Inflammatory macrophage (primary cell): ENCODE data around the gene TIMM29.
A peak's percentile ranks its signal among the peaks of the same experiment; 100 is the strongest.

Experiments
- DNase-seq, 2 donors: peaks; one replicate each; pipeline ENCODE4 v3.0.0-alpha.2; 2020 to 2022
- total RNA-seq, 18 experiments: gene quantifications; one replicate each; lab custom pipeline; 2026; ENCODE audit warnings: mixed read lengths in 6 of 18, inconsistent platforms in 2 of 18; lab: John Stamatoyannopoulos, UW

The TIMM29 gene
- 4.4 to 20.9 (median 13.5) reads per million in 18 experiments for total RNA-seq

DNA sequence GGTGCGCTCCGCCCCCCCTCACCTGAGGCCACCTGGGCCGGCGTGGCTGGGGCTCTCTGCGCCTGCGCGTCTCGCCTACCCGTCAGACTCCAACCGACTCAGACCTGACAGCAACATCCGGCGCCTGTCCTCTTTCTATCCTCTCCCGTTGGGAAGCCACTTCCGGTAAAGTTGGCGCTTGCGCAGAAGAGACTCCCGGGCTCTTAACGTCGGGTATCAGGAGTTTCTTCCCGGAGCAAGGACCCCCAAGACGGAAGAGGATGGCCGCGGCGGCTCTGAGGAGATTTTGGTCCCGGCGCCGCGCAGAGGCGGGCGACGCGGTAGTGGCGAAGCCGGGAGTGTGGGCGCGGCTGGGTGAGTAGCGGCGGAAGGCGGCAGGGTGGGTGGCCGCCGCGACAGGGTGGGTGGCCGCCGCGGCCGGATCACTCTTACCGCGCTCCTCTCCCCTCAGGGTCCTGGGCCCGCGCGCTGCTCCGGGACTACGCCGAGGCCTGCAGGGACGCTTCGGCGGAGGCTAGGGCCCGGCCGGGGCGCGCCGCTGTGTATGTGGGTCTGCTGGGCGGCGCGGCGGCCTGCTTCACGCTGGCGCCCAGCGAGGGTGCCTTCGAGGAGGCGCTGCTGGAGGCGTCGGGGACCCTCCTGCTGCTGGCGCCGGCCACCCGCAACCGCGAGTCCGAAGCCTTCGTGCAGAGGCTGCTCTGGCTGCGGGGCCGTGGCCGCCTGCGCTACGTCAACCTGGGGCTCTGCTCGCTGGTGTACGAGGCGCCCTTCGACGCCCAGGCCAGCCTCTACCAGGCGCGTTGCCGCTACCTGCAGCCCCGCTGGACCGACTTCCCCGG is at the start of gene TIMM29, which contains the start of gene YIPF2:
Gene TIMM29, plus strand, starts transcription at position 249 of the 839 bp plus-strand sequence. Its CDS starts 12 bp downstream, at position 261.
Gene YIPF2, minus strand, starts transcription at position 77 of the 839 bp plus-strand sequence. CDS start 229 bp downstream, outside the sequence.
- DNase-seq: peak; percentile 99

DNA sequence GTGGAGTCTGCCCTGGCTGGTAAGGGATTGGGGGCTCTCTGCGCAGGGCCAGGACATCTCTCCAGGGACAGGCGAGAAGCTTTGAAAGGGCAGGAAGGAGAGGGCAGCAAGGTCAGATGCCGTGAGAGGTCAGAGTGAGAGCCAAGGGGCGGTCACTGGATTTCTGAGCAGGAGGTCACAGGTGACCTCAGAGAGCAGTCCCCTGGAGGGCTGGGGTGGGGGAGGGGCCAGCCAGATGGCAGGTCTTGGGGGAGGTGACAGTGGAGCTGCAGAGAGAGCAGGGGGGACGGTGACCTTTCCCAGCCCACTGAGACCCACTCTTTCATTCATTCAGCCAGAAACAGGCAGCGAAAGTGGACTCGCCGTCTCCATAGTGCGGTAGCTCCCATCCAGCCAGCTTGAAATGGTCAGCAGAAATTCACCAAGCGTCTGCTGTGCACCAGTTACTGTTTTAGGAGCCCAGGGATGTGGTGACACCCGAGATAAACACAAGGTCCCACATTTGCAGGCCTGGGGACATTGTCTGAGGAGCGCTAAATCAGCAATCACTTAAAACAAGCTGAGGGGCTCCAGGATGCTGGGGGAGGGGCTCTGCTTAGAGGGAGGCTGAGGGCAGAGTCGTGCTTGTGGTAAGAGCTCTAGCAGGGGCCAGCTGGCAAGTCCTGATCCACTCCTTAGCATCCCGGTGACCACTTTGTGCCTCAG is 47.1 kb upstream of the TIMM29 start:
- DNase-seq: no peak

DNA sequence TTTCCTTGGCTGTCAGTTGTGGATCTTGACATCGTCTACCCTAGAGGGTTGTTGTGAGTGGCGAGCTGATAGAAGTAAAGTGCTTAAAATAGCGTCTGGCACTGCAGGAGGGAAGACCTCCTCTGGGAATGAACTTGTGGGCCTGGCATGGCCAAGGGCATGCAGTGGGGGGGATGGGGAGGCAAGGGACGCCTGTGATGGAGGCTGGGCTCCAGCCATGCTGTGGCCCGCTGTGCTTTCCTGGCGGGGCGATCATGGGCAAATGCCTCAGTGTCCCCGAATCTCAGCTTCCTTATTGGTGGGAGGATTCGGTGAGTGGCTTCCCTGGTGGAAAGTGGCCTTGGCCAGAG is 46.5 kb upstream of the TIMM29 start:
- no peak for DNase-seq

DNA sequence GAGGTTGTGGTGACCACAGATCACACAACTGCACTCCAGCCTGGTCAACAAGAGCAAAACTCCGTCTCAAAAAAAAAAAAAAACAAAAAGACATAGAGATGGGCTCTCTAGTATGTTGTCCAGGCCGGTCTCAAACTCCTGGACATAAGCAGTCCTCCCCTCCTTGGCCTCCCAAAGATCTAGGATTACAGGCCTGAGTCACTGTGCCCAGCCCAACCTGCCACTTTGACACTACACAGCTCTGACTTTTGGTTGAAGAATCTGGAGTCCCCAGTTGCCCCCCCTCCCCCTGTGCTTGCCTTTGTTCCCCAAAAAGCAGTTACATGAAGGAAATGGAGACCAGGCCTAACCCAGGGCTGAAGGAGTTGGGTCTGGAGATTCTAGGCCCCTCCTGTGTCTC is 44.3 kb upstream of the TIMM29 start:
- no peak for DNase-seq

DNA sequence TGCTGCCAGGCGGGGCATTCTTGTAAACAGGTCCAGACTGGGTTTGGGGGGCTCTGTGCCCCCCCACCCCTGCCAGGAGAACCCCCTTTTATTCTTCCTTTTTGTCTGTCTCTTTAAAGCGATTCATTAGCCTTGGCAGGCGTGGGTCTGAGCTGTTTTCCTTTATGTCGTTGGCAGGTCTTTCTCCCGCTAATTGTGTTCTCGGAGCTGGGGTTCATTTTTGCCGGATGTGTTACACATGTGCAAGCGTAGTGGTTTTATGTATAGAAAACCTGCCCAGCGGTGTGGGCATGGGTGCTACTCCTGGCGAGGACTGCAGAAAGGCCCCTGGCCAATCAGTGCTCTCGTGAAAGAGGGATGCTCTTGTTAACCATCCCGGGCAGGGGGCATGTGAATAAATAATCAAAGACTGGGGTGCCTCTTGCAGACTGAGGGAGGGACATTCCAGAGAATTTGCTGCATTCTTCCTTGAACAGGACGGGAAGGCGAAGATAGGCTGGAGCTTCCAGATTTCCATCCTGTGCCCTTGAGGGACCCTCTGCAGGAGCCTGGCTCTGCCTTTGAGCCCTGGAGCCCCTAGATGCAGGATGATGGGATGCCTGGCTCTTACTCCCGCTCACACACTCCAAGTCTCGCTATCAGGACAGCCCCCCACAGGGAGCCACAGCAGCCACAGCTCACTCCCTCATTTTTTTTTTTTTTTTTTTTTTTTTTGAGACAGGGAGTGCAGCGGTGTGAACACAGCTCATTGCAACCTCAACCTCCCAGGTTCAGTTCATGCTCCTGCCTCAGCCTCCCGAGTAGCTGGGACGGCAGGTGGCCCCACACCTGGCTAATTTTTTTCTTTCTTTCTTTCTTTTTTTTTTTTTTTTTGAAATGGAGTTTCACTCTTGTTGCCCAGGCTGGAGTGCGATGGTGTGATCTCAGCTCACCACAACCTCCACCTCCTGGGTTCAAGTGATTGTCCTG is 43.1 kb upstream of the TIMM29 start:
- DNase-seq: no peak

DNA sequence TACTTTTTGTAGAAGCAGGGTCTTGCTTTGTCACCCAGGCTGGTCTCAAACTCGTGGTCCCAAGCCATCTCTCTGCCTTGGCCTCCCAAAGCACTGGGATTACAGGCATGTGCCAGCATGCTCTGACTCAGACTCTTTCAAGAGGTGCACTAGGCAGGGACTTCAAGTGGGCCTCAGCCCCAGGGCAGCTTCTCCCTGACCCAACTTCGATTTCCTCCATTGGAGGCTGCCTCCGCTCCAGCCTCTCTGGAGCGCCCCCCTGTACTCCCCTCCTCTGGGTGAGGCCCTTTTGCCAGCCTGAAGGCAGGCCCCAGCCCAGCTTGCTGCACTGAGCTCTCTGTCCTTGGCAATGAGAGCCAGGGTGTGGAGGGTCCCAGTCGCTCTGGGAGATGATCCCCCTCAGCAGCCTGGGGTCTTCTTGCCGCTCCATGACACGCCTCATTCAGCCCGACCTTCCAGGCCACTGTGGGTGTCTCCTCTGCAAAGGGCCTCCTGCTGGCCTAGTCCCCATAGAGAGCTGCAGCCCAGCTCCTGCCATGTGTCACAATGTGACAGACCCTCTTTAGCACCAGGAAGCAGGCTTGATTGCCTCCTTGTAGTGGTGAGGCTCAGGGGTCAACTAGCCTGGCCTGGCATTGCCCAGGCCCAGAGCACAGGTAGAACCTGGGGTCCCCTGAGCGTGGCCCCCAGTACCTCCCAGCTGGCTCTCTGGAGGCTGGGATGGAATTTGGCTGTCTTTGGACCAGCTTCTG is 40.8 kb upstream of the TIMM29 start:
- DNase-seq: no peak

DNA sequence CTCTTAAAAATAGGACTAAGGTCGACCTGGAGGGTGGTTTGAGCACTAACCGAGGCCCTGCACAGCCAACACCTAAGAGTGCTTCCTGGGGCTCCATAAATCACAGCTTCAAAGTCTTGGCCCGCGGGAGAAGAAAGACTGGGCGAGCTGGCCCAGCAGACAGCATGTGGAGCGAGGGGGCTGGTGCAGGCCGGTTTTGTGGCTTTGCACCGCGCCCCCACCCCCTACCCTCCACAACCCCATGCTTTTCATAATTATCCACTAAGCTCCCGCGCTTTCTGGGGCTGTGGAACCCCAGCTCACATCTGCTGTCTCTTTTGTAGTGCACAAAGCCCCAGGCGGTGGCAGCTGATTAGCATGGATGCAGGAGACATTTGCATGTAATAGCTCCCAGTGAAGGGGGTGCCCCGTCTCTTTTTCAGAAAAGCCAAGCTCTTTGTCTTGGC is 40.2 kb upstream of the TIMM29 start:
- no peak for DNase-seq

DNA sequence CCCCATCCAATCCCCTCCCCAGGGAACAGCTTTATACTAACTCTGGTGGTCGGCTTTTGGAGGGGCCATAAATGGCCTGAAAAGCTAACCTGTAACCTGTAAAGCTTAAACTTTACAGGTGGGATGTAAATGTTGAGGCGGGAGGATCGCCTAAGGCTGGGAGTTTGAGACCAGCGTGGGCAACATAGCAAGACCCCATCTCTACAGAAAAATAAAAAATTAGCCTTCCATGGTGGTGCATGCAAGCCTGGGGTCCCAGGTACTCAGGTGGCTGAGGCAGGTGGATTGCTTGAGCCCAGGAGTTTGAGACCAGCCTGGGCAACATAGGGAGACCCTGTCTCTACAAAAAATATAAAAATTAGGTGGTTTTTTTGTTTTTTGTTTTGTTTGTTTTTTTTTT is 38.7 kb upstream of the TIMM29 start:
- no peak for DNase-seq

DNA sequence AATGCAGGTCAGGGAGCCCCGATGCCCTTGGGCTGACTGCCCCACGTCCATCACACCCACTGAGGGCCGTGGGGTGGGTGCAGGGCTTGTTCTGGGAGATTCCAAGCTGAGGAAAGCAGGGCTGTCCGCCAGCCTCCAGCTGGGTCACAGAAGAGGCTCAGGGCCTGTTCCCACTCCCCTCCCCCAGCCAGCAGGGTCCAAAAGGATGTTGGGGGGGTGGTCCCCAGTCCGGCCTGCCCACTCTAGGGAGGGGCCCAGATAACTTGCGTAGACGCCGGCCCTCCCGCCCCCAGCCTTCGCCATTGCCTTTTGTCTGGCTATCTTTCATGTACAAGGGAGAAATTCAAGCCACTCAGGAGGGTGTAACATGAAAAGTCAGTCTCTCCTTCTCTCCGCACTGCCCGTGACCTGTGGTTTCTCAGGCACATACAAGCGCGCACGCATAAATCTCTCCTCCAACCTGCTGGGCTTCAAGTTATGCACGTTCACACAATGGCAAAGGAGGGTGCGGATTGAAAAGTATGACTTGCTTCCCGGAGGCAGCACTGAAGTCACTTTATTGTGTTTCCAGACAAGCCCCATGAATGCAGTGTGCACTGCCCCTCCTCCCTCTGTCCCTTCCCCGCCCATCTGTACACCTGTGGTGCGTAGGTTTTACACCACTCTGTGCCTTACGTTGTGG is 37.1 kb upstream of the TIMM29 start:
- no peak for DNase-seq

DNA sequence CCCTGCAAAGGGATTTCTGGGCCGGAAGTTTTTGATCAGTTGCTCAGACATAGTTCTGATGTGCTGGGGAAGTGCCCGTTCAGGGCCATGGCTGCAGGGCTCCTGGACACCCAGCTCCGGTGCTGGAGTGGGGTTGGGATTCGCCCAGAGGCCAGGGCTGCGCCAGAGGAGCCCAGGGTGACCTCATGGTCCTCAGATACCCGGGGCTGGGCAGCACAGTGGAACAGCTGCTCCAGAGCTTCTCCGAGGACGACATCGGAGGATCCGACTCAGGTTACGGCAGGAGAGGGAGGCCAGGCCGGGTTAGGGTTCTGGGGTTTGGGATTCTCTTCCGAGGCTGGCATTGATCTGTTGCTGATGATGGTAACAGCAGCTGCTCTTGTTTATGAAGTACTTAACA is 36.4 kb upstream of the TIMM29 start:
- DNase-seq: no peak

DNA sequence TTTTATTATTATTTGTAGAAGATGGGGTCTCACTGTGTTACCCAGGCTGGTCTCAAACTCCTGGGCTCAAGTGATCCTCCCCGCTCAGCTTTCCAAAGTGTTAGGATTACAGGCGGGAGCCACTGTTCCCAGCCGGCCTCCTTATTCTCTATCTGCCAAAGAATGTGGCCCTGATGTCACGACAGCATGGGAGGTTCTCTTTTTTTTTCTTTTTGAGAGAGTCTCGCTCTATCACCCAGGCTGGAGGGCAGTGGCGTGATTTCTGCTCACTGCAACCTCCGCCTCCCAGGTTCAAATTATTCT is 33.7 kb upstream of the TIMM29 start:
- DNase-seq: no peak

DNA sequence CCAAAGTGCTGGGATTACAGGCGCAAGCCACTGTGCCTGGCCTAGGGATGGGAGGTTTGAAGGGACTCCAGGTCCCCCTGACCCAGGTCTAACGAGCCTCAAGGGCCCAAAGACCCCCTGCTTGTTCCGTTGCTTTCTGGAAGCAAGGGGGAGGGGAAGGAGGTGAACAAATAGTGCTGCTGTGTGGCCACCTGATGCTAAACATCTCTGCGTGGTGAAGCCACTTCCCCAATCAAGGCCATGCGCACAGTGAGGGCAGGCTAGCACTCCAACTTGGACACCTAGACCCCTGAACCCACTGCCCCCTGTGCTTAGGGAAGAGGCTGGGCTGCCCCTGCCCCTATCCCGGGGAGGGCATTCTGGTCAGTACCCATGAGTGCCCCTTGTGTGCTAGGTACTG is 33.2 kb upstream of the TIMM29 start:
- DNase-seq: no peak

DNA sequence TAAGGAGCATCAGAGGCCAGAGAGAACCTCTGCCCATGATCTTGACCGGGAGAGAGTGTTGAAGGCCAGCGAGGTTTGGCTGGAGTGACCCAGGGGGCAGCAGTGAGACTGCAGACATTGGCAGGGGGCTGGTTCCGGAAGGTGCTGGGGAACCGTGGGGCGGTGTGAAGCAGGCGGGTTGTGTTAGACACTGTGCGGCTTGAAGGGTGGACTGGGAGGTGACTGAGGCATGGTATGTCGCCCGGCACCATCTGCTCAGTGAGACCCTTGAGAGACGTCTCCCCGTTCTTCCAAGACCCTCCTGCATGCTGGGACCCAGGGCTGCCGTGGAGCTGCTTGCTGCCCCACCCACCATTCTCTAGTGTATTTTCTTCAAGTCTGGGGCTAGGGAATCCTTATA is 32.7 kb upstream of the TIMM29 start:
- DNase-seq: no peak

DNA sequence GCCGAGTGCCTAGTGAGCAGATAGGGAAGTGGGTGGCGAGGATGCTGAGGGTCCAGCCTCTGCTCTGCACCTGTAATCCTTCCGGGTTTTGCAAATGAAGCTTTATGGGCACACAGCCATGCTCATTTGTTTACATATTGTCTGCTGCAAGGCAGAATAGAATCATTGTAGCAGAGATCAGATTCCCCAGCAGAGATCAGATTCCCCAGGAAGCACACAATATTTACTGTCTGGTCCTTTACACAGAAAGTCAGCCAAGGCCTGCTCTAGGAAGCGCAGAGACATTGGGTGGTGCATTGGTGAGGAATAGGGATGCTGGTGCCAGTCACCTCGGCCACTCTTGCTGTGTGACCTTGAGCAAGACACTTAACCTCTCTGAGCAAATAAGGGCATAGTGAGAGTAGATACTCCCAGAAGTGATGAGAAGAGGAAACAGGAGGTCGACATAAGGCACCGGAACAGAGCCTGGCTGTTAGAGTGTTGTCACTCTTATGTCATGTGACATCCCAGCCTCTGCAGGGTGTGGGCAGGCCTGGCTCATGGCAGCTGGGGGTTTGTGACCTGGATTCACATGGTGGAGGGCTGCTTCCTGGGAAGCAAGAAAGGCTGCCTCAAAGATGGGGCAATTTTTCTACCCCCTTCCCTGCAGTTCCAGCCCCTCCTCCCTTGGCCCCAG is 31.6 kb upstream of the TIMM29 start:
- peak; percentile 64 to 74 for DNase-seq

DNA sequence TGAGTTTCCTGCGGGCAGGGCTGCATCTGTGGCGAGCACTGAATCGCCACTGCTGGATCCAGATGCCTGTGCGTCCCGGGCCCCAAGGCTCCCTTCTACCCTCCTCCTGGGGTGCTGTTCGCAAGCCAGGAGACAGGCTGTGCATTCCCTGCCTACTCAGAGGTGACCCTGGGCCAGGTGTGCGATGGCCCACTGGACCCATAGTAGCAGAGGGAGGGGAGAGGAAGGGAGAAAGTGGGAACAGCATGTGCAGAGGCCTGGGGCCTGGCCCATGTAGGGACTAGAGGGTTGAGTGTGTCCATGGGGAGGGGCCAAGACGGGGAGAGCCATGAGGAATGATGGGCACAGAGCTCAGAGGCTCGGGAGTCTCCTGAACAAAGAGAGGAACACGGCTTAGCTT is 30.0 kb upstream of the TIMM29 start:
- no peak for DNase-seq

DNA sequence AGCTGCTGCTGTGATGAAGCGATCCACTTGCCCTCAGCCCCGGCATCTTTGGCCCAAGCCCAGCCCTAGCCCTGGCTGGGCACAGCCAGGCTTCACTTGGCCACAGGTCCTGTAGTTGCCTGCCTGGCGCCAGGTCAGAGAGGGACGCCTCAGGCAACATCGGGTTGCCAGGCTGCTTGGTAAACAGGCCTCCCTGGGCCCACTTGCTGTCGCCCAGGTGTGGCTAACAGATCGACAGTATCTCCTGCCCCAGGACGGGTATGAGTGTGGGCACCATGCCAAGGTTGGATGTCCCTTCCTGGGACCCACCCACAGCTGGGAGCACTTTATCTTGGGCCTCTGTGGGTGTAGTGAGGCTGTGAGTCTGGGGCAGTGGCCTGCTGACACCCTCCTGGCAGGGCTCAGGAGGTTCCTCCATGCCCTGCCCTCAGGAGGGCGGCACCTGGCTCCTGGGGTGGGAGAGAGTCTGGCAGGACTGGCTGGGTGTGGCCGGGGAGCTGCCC is 29.4 kb upstream of the TIMM29 start:
- DNase-seq: no peak

DNA sequence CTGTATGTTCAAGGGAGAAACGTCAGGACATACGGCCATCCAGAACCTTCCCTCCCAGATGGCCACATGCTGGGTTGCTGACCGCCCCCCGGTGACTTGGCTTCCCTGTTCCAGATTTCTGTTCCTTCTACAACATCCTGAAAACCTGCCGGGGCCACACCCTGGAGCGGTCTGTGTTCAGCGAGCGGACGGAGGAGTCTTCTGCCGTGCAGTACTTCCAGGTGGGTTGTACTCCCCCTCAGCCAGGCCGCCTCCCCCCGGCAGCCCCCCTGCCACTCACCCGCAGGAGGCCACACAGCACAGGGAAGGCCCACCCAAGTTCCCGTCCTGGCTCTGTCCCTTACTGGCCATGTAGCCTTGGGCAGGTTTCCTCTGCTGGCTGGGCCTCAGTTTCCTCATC is 20.7 kb upstream of the TIMM29 start:
- no peak for DNase-seq

DNA sequence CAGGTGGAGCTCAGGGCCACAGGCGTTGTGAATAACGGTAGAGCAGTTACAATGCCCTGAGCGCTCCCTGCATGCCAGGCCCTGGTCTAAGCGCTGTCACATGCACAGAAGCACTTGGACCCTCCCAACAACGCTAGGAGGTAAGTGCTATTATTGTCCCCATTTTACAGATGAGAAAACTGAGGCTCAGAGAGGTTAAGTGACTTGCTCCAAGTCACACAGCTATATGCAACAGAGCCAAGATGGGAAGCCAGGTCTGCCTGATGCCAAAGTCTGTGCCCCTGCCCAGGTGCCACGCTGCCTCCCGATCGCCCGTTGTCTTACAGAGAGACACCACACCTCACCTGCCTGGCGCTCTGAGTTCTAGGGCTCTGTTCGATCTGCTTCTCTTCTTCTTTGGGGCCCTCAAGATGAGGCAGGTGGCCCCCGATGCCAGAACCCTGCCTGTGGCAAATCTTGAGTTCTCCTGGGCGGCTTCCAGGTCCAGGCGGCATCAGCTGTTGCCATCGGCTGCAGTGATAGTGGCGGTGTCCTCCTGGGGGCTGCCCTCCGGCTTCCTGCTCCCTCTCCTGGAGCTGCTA is 20.1 kb upstream of the TIMM29 start:
- no peak for DNase-seq

DNA sequence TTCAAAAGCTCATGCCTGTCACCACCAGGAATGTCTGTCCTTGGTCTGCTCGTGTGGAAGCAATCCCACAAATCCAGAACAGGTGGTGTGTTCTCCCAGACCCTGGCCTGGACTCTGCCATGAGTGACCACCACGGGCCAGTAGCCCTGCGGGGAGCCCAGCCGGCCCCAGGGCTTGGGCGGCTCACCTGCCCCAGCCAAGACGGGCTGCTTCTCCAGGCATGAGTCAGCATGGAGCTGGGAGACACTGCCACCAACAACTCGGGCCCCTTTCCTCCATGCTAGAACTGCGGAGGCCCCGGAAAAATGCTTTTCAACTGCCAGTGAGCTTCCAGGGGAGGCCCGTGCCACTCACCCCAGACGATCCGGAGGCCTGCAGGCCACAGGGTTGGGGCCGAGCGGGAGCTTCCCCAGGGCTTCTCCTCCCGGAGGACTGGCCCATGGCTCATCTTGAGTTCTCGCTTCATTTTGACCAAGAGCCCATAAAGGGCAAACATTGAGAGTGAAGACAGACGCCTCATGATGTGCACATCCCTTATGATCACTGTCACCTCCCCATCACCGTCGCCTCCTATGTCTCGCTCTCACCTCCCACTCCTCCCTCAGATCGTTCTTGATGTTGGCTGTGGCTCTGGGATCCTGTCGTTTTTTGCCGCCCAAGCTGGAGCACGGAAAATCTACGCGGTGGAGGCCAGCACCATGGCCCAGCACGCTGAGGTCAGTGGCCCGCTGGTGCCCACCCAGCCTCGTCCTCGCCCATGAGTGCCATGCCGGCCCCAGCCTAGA is 16.8 kb upstream of the TIMM29 start:
- no peak for DNase-seq

DNA sequence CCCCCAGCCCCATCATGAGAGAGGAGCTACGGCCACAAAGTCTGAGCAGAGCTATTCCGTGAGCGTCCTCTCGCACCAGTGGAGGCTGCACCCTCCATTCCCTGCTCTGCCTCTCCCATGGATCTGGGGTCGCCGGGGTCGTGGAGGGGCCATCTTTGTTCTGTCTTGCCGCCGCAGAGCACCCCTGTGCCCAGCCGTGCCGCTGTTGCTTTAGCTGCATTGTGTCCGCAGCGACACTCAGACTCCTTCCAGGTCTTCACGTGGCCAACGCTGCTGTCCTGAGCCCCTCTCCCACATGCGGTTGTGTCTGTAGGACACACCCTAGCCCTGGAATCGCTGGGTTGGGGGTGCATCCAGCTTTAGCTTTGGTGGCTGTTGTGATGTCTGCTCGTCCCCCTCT is 16.0 kb upstream of the TIMM29 start:
- no peak for DNase-seq
